IMR-90 (cell line): ENCODE results near the gene ZNF512B.

Experiments
- BHLHE40 ChIP-seq: fragments of 150-350 bp; IDR thresholded peaks from 2 replicates; pipeline ENCODE4 v1.6.1; 2016; ENCODE audit warnings: mild to moderate bottlenecking, low read depth, low read length
- CHD1 ChIP-seq: IDR thresholded peaks from 2 replicates; pipeline ENCODE4 v1.6.1; 2012; ENCODE audit warnings: low read depth, low read length, improper control_type of control experiment
- CTCF ChIP-seq: conservative IDR thresholded peaks from 2 replicates; pipeline ENCODE4 v1.5.1; 2012; ENCODE audit warnings: mild to moderate bottlenecking, low read depth, low read length, improper control_type of control experiment
- ELK1 ChIP-seq: fragments of 150-350 bp; IDR thresholded peaks from 2 replicates; pipeline ENCODE4 v1.6.1; 2016; ENCODE audit warnings: low read depth, mild to moderate bottlenecking, low read length, moderate library complexity, borderline replicate concordance
- FOS ChIP-seq: fragments of 150-350 bp; IDR thresholded peaks from 2 replicates; pipeline ENCODE4 v1.6.1; 2016; ENCODE audit warnings: low read depth, low read length
- MAFK ChIP-seq: IDR thresholded peaks from 2 replicates; pipeline ENCODE4 v1.6.1; 2012; ENCODE audit warnings: low read depth, low read length, improper control_type of control experiment
- MAZ ChIP-seq: IDR thresholded peaks from 2 replicates; pipeline ENCODE4 v1.6.1; 2012; ENCODE audit warnings: low read depth, mild to moderate bottlenecking, low read length, improper control_type of control experiment, moderate library complexity, borderline replicate concordance
- MXI1 ChIP-seq: IDR thresholded peaks from 2 replicates; pipeline ENCODE4 v1.6.1; 2012; ENCODE audit warnings: low read depth, mild to moderate bottlenecking, low read length, moderate library complexity, borderline replicate concordance
- NFE2L2 ChIP-seq: fragments of 150-350 bp; IDR thresholded peaks from 2 replicates; pipeline ENCODE4 v1.6.1; 2016; ENCODE audit warnings: low read depth, mild to moderate bottlenecking, low read length
- POLR2A ChIP-seq: IDR thresholded peaks from 2 replicates; pipeline ENCODE4 v1.6.1; 2012; ENCODE audit warnings: mild to moderate bottlenecking, low read depth, low read length
- RAD21 ChIP-seq: IDR thresholded peaks from 2 replicates; pipeline ENCODE4 v1.6.1; 2012; ENCODE audit warnings: low read length, improper control_type of control experiment
- RCOR1 ChIP-seq: IDR thresholded peaks from 2 replicates; pipeline ENCODE4 v1.6.1; 2012; ENCODE audit warnings: mild to moderate bottlenecking, low read length, improper control_type of control experiment; ENCODE audit not compliant: insufficient replicate concordance
- RFX5 ChIP-seq: IDR thresholded peaks from 2 replicates; pipeline ENCODE4 v1.8.0; 2012; ENCODE audit warnings: low read depth, mild to moderate bottlenecking, low read length, moderate library complexity
- SMC3 ChIP-seq: fragments of 150-350 bp; IDR thresholded peaks from 2 replicates; pipeline ENCODE4 v1.6.1; 2016; ENCODE audit warnings: low read depth, mild to moderate bottlenecking, antibody characterized with exemption, low read length, moderate library complexity

DNA sequence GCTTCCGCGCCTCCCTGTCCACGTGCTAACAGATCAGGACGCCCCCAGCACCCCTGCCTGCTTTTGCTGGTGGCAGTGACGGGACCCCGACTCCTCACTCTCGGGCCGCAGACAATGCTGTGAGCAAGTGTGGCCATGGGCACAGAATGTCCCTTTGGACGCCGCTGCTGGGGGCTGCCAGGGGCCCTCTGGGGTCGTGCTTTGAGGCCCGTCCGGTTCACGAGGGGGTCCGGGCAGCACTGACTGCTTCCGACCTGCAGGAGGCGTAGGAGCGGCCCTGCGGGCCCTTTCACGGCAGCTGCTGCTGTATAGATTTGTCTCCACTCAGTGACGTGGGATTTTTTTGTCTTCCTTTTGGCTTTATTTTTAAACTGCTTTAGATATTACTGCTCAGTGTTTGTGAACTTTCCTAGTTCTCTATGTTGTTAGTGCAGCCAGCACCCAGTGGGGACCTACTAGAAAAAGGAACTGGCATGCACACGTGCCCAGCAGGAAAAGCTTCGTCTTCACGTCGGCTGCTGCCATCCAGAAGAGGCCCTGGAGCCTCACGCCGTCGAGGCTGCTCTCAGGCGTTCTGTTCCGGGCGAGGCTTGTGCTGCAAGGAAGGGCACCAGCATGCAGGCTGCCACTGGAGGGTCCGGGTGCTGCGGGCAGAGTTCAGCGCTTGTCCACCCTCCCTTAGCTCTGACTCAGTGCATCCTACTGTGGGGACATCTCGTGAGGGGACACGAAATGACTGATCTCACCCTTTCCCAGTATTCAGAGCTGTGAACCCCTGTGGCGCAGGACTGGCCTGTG is 35.3 kb downstream of the ZNF512B start:
- 0 out of 2 replicates have a peak, but pooled peaks have one; percentile 27 for TF ChIP-seq CTCF
- TF ChIP-seq RCOR1, result no peak
- no peak for TF ChIP-seq POLR2A
- TF ChIP-seq MAFK, result no peak
- no peak for TF ChIP-seq ELK1
- TF ChIP-seq SMC3, result no peak; the same call in 1 of the 2 replicates
- TF ChIP-seq RFX5, result no peak
- TF ChIP-seq MXI1, result no peak
- no peak for TF ChIP-seq RAD21
- TF ChIP-seq NFE2L2, result no peak
- no peak for TF ChIP-seq FOS
- TF ChIP-seq MAZ, result no peak
- TF ChIP-seq BHLHE40, result no peak
- TF ChIP-seq CHD1, result no peak
